Stimulated activated CD4-positive, alpha-beta T cell treated with anti-CD3 and anti-CD28 coated beads, TNF-alpha, amount 100 ng/mL, for 4 hours (primary cell): ENCODE data around the gene ZFP92.

Experiments used
- DNase-seq, 3 experiments: peaks; one replicate each; pipeline ENCODE4 v3.0.0-alpha.2; 2020; ENCODE audit warnings: low read depth in 3 of 3

Gene ZFP92

GRCh38 chrX:153456161-153456560 lies 44.9 kb downstream of the ZFP92 start:
- DNase-seq, result no peak

- DNase-seq, result no peak
These were observed 45.4 kb downstream of the ZFP92 start for GRCh38 chrX:153456704-153457103.

GRCh38 chrX:153457136-153457825 lies 46.0 kb downstream of the ZFP92 start:
- no peak for DNase-seq

- DNase-seq, result no peak
These were observed 46.7 kb downstream of the ZFP92 start for GRCh38 chrX:153457827-153458466.

- no peak for DNase-seq
These were observed 47.2 kb downstream of the ZFP92 start for GRCh38 chrX:153458476-153458875.

GRCh38 chrX:153459986-153460385 lies 48.7 kb downstream of the ZFP92 start:
- DNase-seq, result no peak

GRCh38 chrX:153460826-153461225 lies 49.6 kb downstream of the ZFP92 start:
- peak; percentile 17 to 26 (median 18) for DNase-seq
